ENCODE results near the gene SLC25A33. TPM values are rescaled to one million over a fixed set of nuclear protein-coding genes. Genes with fewer than 3 reads are reported as not detected.
A peak's percentile ranks its signal among the peaks of the same experiment; 100 is the strongest.
"Not testable (repeated sequence)": the region's sequence is repeated elsewhere in the genome, so short reads cannot be mapped to it uniquely, and the experiment has no call there.

Gene SLC25A33
- total and polyA plus RNA-seq, 2 donors (not counting 1 experiment from before 2014, with no cell fraction given) = 2.3 to 5.0 TPM

DNA sequence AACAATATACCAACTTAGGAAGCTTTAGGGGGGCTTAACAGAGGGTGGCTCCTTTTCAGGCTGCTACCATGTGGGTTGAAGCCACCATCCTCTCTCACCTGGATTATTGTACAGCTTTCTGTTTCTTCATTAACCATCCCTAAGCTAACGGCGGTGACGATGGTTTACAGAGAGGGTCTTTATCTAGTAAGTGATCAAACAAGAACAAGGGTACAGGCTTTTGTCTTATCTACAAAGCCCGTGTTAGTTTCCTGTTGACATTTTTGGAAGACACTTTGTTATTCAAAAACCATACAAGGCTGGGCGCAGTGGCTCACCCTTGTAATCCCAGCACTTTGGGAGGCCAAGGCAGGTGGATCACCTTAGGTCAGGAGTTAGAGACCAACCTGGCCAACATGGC, 20.4 kb downstream of the SLC25A33 start:
- ATAC-seq (ENCODE audit: low read depth) = no peak
- peaks cover 0 to 28% of the 10 kb centered on the region in 2 experiments for H3K36me3 ChIP-seq (replicated peaks in 1 of 2; ENCODE audit: control extremely low read depth in 1 of 2, control insufficient read depth in 1 of 2, extremely low read depth in 1 of 2, insufficient read depth in 2 of 2, low read length in 1 of 2)
- intact Hi-C loops (cut with micrococcal nuclease) = no loop called here

GRCh38 chr1:9560090-9560489, 20.8 kb downstream of the SLC25A33 start:
- CTCF ChIA-PET = interaction anchor here (1.3 kb wide), 1 partner anchor 65 kb away, joined by 6 read pairs; no protein-coding TSS in a partner anchor
- H2AFZ ChIP-seq (ENCODE audit: insufficient read depth, low read depth, low read length, poor library complexity, severe bottlenecking); H3K4me3 ChIP-seq (ENCODE audit: control extremely low read depth in 1 of 5, extremely low read depth in 1 of 5, insufficient read depth in 1 of 5, low read depth in 2 of 5, low read length in 4 of 5); H3K27me3 ChIP-seq (replicated peaks in 1 of 4; ENCODE audit: control extremely low read depth in 1 of 4, control insufficient read depth in 3 of 4, insufficient read depth in 4 of 4, low read length in 3 of 4); H3K9me3 Mint-ChIP-seq (ENCODE audit: insufficient read depth); H3K9ac ChIP-seq (ENCODE audit: low read length); H3K27ac ChIP-seq (ENCODE audit: low read length in 2 of 2); POLR2A ChIA-PET; H3K27me3 Mint-ChIP-seq; H3K9me3 ChIP-seq (ENCODE audit: control extremely low read depth in 1 of 3, control insufficient read depth in 2 of 3, insufficient read depth in 1 of 3, low read length in 2 of 3); intact Hi-C loops (cut with micrococcal nuclease); H4K20me1 ChIP-seq (ENCODE audit: control insufficient read depth, insufficient read depth, low read length, poor library complexity, severe bottlenecking); DNase-seq; H3K4me1 ChIP-seq (ENCODE audit: control insufficient read depth in 2 of 2, insufficient read depth in 2 of 2, low read length in 2 of 2); H3K4me1 Mint-ChIP-seq: not testable (repeated sequence)
- ATAC-seq (ENCODE audit: low read depth) = peak; percentile 45
- H3K79me2 ChIP-seq (ENCODE audit: control insufficient read depth, insufficient read depth, low read length) = peaks cover 16% of the 10 kb centered on the region
- peak overlapping the region; percentile 15 for H3K4me2 ChIP-seq (replicated peaks; ENCODE audit: low read depth, low read length, poor library complexity, severe bottlenecking)
- H3K36me3 ChIP-seq (replicated peaks in 1 of 2; ENCODE audit: control extremely low read depth in 1 of 2, control insufficient read depth in 1 of 2, extremely low read depth in 1 of 2, insufficient read depth in 2 of 2, low read length in 1 of 2) = peaks cover 0 to 26% of the 10 kb centered on the region in 2 experiments
- Mint-ChIP-seq H3K27ac (peak overlapping the region; percentile 32), H3K4me3 (peak overlapping the region; percentile 55)
- 100% methylated on average over 7 of the region's 17 CpGs for WGBS (ENCODE audit: insufficient coverage)

More for the DNA sequence above, 20.4 kb downstream of the SLC25A33 start:
- H3K27ac ChIP-seq (ENCODE audit: low read length in 2 of 2) = no peak overlapping the region
- H3K9me3 ChIP-seq (ENCODE audit: control extremely low read depth in 1 of 3, control insufficient read depth in 2 of 3, insufficient read depth in 1 of 3, low read length in 2 of 3) = no peaks in the 10 kb centered on the region
- Mint-ChIP-seq H3K27ac (peak overlapping the region; percentile 32), H3K4me1 (peaks cover 6% of the 10 kb centered on the region), H3K27me3 (no peaks in the 10 kb centered on the region), H3K9me3 (ENCODE audit: insufficient read depth) (no peaks in the 10 kb centered on the region), H3K4me3 (peak overlapping the region; percentile 55)
- no peak for DNase-seq
- H3K79me2 ChIP-seq (ENCODE audit: control insufficient read depth, insufficient read depth, low read length) = peaks cover 16% of the 10 kb centered on the region
- no peak overlapping the region for H3K4me2 ChIP-seq (replicated peaks; ENCODE audit: low read depth, low read length, poor library complexity, severe bottlenecking)
- WGBS (ENCODE audit: insufficient coverage) = 85% methylated on average over 2 of the region's 5 CpGs
- TF ChIP-seq, protein P1, sequence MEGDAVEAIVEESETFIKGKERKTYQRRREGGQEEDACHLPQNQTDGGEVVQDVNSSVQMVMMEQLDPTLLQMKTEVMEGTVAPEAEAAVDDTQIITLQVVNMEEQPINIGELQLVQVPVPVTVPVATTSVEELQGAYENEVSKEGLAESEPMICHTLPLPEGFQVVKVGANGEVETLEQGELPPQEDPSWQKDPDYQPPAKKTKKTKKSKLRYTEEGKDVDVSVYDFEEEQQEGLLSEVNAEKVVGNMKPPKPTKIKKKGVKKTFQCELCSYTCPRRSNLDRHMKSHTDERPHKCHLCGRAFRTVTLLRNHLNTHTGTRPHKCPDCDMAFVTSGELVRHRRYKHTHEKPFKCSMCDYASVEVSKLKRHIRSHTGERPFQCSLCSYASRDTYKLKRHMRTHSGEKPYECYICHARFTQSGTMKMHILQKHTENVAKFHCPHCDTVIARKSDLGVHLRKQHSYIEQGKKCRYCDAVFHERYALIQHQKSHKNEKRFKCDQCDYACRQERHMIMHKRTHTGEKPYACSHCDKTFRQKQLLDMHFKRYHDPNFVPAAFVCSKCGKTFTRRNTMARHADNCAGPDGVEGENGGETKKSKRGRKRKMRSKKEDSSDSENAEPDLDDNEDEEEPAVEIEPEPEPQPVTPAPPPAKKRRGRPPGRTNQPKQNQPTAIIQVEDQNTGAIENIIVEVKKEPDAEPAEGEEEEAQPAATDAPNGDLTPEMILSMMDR (IDR thresholded peaks at IDR 0.05) = no peak
- TF ChIP-seq EZH2 (IDR thresholded peaks at IDR 0.05; ENCODE audit: borderline replicate concordance, insufficient read depth, low read depth, low read length, poor library complexity, severe bottlenecking) = no peak
- no peak overlapping the region for H3K9ac ChIP-seq (ENCODE audit: low read length)
- no peak overlapping the region for H2AFZ ChIP-seq (ENCODE audit: insufficient read depth, low read depth, low read length, poor library complexity, severe bottlenecking)
- H4K20me1 ChIP-seq (ENCODE audit: control insufficient read depth, insufficient read depth, low read length, poor library complexity, severe bottlenecking) = peaks cover 6% of the 10 kb centered on the region
- H3K4me1 ChIP-seq (ENCODE audit: control insufficient read depth in 2 of 2, insufficient read depth in 2 of 2, low read length in 2 of 2) = no peaks in the 10 kb centered on the region
- no peak overlapping the region for H3K4me3 ChIP-seq (ENCODE audit: control extremely low read depth in 1 of 5, extremely low read depth in 1 of 5, insufficient read depth in 1 of 5, low read depth in 2 of 5, low read length in 4 of 5)
- ChIA-PET POLR2A (no interaction called here), CTCF (interaction anchor here (1.3 kb wide), 1 partner anchor 65 kb away, joined by 6 read pairs; no protein-coding TSS in a partner anchor)
- no peaks in the 10 kb centered on the region for H3K27me3 ChIP-seq (replicated peaks in 1 of 4; ENCODE audit: control extremely low read depth in 1 of 4, control insufficient read depth in 3 of 4, insufficient read depth in 4 of 4, low read length in 3 of 4)

All from B cell (primary cell).